Ovary (tissue), 3 donors: ENCODE data around the gene EPHA7.

Source experiments
- POLR2A ChIP-seq: fragments of 450-650 bp; IDR thresholded peaks from one replicate; pipeline ENCODE4 v1.6.1; 2017; ENCODE audit warnings: antibody characterized with exemption, mild to moderate bottlenecking, moderate library complexity
- TF ChIP-seq, protein P1 (sequence below), 3 donors: fragments of 450-650 bp in 2 of 3; fragments of 200-600 bp in 1 of 3; IDR thresholded peaks; one replicate each; pipeline versions ENCODE4 v1.5.1 to v1.8.0; 2016 to 2022; ENCODE audit warnings: antibody characterized with exemption in 3 of 3, mild to moderate bottlenecking in 1 of 3
- donor health status: DM: no; HTN: no; CAD: no.

DNA sequence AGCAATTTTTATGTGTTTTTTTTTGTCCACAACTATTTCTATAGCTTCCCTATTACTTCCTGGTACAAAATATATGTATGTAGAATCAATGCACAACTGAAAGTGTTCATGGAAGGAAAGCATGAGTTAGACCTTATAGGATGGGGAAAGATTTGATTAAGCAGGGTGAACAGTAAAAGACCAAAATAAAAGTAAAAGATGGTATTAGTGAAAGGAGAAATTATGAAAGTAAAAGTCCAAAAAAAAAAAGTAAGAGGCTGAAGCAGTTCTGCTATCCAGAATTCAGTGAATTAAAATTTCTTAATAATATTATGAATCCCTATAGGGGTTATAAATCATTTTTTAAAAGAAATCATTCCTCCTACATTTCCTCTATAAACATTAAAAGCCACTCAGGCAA lies 114.3 kb downstream of the EPHA7 start:
- no peak for TF ChIP-seq POLR2A
- TF ChIP-seq, protein P1, sequence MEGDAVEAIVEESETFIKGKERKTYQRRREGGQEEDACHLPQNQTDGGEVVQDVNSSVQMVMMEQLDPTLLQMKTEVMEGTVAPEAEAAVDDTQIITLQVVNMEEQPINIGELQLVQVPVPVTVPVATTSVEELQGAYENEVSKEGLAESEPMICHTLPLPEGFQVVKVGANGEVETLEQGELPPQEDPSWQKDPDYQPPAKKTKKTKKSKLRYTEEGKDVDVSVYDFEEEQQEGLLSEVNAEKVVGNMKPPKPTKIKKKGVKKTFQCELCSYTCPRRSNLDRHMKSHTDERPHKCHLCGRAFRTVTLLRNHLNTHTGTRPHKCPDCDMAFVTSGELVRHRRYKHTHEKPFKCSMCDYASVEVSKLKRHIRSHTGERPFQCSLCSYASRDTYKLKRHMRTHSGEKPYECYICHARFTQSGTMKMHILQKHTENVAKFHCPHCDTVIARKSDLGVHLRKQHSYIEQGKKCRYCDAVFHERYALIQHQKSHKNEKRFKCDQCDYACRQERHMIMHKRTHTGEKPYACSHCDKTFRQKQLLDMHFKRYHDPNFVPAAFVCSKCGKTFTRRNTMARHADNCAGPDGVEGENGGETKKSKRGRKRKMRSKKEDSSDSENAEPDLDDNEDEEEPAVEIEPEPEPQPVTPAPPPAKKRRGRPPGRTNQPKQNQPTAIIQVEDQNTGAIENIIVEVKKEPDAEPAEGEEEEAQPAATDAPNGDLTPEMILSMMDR (IDR thresholded peaks at IDR 0.05) = no peak
